ENCODE results near the gene FAM193B. TPM values are rescaled to one million over a fixed set of nuclear protein-coding genes. Genes with fewer than 3 reads are reported as not detected.

The FAM193B gene
- total and polyA plus RNA-seq, 2 of the 13 experiments (the other 11 are each of a cell fraction or from before 2014, with no cell fraction given): 21.2 to 40.9 TPM

- TF ChIP-seq XRCC5 (optimal IDR thresholded peaks at IDR 0.05; ENCODE audit: low read length) (peak; percentile 93), ZNF597 (CRISPR knock-in tag; IDR thresholded peaks at IDR 0.05) (no peak), SKI (IDR thresholded peaks at IDR 0.05; ENCODE audit: partially characterized antibody) (peak; percentile 20), CTCF (CRISPR knock-in tag; IDR thresholded peaks at IDR 0.05) (peak; percentile 83), PPARG (CRISPR knock-in tag; conservative IDR thresholded peaks at IDR 0.05) (0 out of 2 replicates have a peak, but pooled peaks have one; percentile 23), ZNF331 (CRISPR knock-in tag; IDR thresholded peaks at IDR 0.05) (peak; percentile 85), EP300 (IDR thresholded peaks at IDR 0.05; ENCODE audit: low read depth in 2 of 2, low read length in 2 of 2) (no peak), EP300 (CRISPR knock-in tag; IDR thresholded peaks at IDR 0.05; ENCODE audit: borderline replicate concordance) (no peak), MAX (IDR thresholded peaks at IDR 0.05) (peak; percentile 27; the same call in 1 of the 2 replicates), BHLHE40 (IDR thresholded peaks at IDR 0.05; ENCODE audit: low read length) (0 out of 2 replicates have a peak, but pooled peaks have one; percentile 12), ZBTB40 (IDR thresholded peaks at IDR 0.05) (no peak), ZBTB40 (CRISPR knock-in tag; IDR thresholded peaks at IDR 0.05) (0 out of 2 replicates have a peak, but pooled peaks have one; percentile 28), NR2F6 (IDR thresholded peaks at IDR 0.05) (no peak), NR2F6 (CRISPR knock-in tag; IDR thresholded peaks at IDR 0.05) (peak; percentile 11; the same call in 1 of the 2 replicates), RAD21 (CRISPR knock-in tag; IDR thresholded peaks at IDR 0.05) (peak; percentile 93), ZNF790 (CRISPR knock-in tag; IDR thresholded peaks at IDR 0.05; ENCODE audit: borderline replicate concordance) (no peak), PCBP1 (IDR thresholded peaks at IDR 0.05; ENCODE audit: borderline replicate concordance, low read depth, low read length) (0 out of 2 replicates have a peak, but pooled peaks have one; percentile 12), KDM2A (CRISPR knock-in tag; IDR thresholded peaks at IDR 0.05; ENCODE audit: borderline replicate concordance, low read depth) (peak; percentile 42; the same call in 1 of the 2 replicates), GABPB1 (CRISPR knock-in tag; IDR thresholded peaks at IDR 0.05) (peak; percentile 51; the same call in 1 of the 2 replicates)
These were observed 62.9 kb downstream of the FAM193B start (continued) for GRCh38 chr5:177491429-177491945.
